ENCODE results near the gene PRODH. TPM values are rescaled to one million over a fixed set of nuclear protein-coding genes. Genes with fewer than 3 reads are reported as not detected.

Gene PRODH, protein sequence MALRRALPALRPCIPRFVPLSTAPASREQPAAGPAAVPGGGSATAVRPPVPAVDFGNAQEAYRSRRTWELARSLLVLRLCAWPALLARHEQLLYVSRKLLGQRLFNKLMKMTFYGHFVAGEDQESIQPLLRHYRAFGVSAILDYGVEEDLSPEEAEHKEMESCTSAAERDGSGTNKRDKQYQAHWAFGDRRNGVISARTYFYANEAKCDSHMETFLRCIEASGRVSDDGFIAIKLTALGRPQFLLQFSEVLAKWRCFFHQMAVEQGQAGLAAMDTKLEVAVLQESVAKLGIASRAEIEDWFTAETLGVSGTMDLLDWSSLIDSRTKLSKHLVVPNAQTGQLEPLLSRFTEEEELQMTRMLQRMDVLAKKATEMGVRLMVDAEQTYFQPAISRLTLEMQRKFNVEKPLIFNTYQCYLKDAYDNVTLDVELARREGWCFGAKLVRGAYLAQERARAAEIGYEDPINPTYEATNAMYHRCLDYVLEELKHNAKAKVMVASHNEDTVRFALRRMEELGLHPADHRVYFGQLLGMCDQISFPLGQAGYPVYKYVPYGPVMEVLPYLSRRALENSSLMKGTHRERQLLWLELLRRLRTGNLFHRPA
- total RNA-seq: 1.4 TPM

DNA sequence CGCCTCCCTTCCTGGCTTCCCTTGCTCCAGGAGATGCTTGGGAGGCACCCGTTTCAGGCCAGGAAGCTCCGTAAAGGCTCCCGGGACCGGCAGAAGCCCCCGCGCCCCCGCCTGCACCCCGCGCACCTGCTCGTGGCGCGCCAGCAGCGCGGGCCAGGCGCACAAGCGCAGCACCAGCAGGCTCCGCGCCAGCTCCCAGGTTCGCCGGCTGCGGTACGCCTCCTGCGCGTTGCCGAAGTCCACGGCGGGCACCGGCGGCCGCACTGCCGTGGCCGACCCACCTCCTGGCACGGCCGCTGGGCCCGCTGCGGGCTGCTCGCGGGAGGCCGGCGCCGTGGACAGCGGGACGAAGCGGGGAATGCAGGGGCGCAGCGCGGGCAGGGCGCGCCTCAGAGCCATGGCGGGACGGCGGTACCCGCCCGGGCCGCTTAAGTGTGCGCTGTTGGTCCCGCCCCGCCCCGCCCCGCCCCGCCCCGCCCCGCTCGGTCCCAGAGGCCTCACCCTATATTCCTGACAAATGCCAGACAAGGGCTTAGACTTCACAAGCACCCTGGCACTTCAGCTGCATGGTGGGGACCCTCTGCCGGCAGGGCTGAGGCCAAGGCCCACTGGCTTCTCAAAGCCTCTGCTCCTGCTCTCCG is at the start of gene PRODH:
PRODH (minus strand) TSS at position 405 of the 641 bp plus-strand sequence; CDS start at position 399, 6 bp downstream.
- no peak within 1 kb of the TSS for H3K27ac ChIP-seq
- no peaks in the 10 kb centered on the region for H3K36me3 ChIP-seq
- intact Hi-C loops (cut with DNase I): no loop called here
- no peak within 1 kb of the TSS for H3K4me3 ChIP-seq
- no peak for DNase-seq (ENCODE audit: low spot score in 2 of 2)
- no peaks in the 10 kb centered on the region for H3K27me3 ChIP-seq
- H3K4me1 ChIP-seq: no peaks in the 10 kb centered on the region
- TF ChIP-seq, protein P1, sequence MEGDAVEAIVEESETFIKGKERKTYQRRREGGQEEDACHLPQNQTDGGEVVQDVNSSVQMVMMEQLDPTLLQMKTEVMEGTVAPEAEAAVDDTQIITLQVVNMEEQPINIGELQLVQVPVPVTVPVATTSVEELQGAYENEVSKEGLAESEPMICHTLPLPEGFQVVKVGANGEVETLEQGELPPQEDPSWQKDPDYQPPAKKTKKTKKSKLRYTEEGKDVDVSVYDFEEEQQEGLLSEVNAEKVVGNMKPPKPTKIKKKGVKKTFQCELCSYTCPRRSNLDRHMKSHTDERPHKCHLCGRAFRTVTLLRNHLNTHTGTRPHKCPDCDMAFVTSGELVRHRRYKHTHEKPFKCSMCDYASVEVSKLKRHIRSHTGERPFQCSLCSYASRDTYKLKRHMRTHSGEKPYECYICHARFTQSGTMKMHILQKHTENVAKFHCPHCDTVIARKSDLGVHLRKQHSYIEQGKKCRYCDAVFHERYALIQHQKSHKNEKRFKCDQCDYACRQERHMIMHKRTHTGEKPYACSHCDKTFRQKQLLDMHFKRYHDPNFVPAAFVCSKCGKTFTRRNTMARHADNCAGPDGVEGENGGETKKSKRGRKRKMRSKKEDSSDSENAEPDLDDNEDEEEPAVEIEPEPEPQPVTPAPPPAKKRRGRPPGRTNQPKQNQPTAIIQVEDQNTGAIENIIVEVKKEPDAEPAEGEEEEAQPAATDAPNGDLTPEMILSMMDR (IDR thresholded peaks at IDR 0.05): no peak
- H3K9me3 ChIP-seq: no peaks in the 10 kb centered on the region

DNA sequence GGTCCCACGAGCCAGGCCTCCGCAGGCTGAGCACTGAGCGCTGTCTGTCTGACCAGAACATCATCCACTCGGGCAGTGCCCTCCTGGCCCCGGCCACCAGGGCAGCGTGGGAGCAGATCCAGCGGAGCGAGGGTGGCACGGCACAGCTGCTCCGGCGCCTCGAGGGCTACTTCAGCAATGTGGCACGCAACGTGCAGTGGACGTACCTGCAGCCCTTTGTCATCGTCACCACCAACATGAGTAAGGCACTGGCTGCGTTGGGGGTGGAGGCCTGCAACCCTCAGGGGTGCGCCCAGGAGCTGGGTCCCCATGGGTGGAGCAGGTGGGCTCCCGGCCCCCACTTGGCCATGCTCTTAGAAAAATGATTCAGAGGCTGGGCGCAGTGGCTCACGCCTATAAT is 49.7 kb upstream of the PRODH start:
- no peak for DNase-seq (ENCODE audit: low spot score in 2 of 2)
- no peak overlapping the region for H3K27ac ChIP-seq
- H3K36me3 ChIP-seq: no peaks in the 10 kb centered on the region
- no peaks in the 10 kb centered on the region for H3K4me1 ChIP-seq
- intact Hi-C loops (cut with DNase I): no loop called here
- peaks cover 0 to 5% of the 10 kb centered on the region in 2 donors for H3K9me3 ChIP-seq
- TF ChIP-seq, protein P1 (IDR thresholded peaks at IDR 0.05): no peak
- no peaks in the 10 kb centered on the region for H3K27me3 ChIP-seq
- H3K4me3 ChIP-seq: no peak overlapping the region

DNA sequence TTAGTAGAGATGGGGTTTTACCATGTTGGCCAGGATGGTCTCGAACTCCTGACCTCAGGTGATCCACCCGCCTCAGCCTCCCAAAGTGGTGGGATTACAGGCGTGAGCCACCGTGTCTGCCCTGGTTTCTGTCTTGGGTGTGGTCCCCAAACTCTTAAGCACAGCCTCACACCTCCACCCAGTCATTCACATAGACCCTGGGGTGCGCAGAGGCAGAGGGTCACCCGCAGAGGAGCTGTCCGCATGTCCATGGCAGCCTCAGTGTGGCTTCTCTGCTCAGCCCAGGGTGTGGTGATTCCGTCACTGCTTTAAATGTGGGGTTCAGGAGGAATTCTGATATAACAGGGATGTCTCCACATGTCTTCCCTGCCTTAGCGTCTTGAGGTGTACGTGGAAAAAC is 48.5 kb upstream of the PRODH start:
- TF ChIP-seq, protein P1 (IDR thresholded peaks at IDR 0.05): no peak
- Histone ChIP-seq H3K4me3 (no peak overlapping the region), H3K4me1 (no peaks in the 10 kb centered on the region), H3K27me3 (no peaks in the 10 kb centered on the region), H3K36me3 (no peaks in the 10 kb centered on the region), H3K27ac (no peak overlapping the region), H3K9me3 (peaks cover 0 to 5% of the 10 kb centered on the region in 2 donors)
- no peak for DNase-seq (ENCODE audit: low spot score in 2 of 2)
- intact Hi-C loops (cut with DNase I): no loop called here

DNA sequence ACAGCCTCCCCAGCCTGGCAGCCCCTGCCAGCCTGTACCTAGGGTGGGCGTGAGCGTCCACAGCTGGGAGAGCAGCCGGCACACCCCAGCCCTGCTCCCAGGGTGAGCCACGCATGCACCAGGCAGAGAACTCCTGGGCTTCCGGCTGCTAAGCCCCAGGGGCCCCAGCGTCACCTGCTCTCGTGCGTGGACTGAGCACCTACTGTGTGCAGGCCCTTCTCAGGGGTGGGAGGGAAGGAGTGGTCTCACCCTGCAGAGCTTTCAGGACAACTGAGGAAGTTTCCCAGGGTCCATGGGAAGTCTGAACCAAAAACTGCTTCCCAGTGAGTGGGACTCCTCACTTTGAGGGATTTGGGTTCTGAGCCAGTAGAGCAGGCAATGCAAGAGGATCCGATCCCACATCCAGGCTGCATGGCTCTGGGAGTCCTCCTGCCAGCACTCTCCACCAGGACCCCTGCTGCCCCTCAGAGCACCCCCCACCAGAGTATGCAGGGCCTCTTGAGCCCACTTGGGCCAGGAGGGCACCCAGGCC is 47.1 kb upstream of the PRODH start:
- H3K27me3 ChIP-seq: no peaks in the 10 kb centered on the region
- no peak overlapping the region for H3K4me3 ChIP-seq
- H3K36me3 ChIP-seq: no peaks in the 10 kb centered on the region
- H3K4me1 ChIP-seq: no peaks in the 10 kb centered on the region
- intact Hi-C loops (cut with DNase I): no loop called here
- TF ChIP-seq, protein P1 (IDR thresholded peaks at IDR 0.05): no peak
- peaks cover 0 to 5% of the 10 kb centered on the region in 2 donors for H3K9me3 ChIP-seq
- DNase-seq (ENCODE audit: low spot score in 2 of 2): peak in 1 of 2 donors; percentile 42
- H3K27ac ChIP-seq: no peak overlapping the region

DNA sequence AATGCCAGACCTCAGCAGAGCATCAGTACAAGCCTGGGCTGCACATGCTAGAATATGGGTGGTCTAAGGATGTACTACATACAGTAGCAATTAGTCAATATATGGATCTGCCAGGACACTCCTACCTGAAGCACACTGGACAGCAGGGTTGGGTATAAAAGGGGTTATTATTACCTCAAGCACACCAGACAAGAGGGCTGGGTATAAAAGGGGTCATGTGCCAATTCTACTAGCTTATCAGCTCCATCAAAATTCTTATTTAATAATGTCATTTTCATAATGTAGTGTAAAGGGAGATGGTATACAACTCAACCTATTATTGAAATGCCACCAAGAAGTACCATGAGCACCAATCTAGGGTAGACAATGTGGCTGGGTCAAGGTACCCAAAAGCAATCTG is 44.7 kb upstream of the PRODH start:
- Histone ChIP-seq H3K9me3 (peaks cover 0 to 5% of the 10 kb centered on the region in 2 donors), H3K27me3 (no peaks in the 10 kb centered on the region), H3K4me1 (no peaks in the 10 kb centered on the region), H3K36me3 (no peaks in the 10 kb centered on the region), H3K4me3 (no peak overlapping the region), H3K27ac (no peak overlapping the region)
- DNase-seq (ENCODE audit: low spot score in 2 of 2): no peak
- TF ChIP-seq, protein P1 (IDR thresholded peaks at IDR 0.05): no peak
- intact Hi-C loops (cut with DNase I): no loop called here
